ENCODE results near the gene HCFC1.

The HCFC1 gene

DNA sequence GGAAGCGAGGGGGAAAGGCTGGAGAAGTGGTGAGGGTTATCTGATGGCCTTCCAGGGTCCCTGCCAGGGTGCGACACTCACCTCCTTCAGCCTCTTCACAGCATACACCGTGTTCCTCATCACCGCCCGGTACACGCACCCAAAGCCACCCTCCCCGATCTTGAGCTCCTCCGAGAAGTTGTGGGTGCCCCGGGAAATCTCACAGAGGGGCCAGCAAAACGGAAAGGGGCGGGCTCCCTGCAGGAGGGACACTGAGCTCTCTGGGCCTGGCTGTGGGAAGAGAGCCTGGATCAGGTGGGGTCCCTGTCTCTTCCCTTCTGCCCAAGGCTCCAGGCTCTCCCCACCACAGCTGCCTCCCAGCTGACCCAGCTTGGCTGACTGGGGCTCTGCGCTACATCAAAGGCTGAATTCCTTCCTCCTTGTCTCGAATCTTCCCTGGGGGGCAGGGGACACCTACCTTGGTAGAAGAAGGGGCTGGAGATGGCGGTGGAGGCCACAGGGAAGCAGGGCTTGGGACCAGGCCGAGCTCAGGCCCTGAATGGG, 47.0 kb upstream of the HCFC1 start:
- in situ Hi-C loops (cut with HindIII; ENCODE audit: low pct_ligation_motif_present, low sequenced_read_pairs) = no loop called here
- Histone ChIP-seq H3K4me3 (ENCODE audit: low read depth, low read length) (peak overlapping the region; percentile 60), H3K27me3 (replicated peaks) (no peaks in the 10 kb centered on the region), H3K36me3 (replicated peaks) (peaks cover 5% of the 10 kb centered on the region), H3K27ac (peak overlapping the region; percentile 80)
- TF ChIP-seq, protein P1, sequence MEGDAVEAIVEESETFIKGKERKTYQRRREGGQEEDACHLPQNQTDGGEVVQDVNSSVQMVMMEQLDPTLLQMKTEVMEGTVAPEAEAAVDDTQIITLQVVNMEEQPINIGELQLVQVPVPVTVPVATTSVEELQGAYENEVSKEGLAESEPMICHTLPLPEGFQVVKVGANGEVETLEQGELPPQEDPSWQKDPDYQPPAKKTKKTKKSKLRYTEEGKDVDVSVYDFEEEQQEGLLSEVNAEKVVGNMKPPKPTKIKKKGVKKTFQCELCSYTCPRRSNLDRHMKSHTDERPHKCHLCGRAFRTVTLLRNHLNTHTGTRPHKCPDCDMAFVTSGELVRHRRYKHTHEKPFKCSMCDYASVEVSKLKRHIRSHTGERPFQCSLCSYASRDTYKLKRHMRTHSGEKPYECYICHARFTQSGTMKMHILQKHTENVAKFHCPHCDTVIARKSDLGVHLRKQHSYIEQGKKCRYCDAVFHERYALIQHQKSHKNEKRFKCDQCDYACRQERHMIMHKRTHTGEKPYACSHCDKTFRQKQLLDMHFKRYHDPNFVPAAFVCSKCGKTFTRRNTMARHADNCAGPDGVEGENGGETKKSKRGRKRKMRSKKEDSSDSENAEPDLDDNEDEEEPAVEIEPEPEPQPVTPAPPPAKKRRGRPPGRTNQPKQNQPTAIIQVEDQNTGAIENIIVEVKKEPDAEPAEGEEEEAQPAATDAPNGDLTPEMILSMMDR (IDR thresholded peaks at IDR 0.05; ENCODE audit: low read depth, low read length, missing control alignments) = no peak
- no peak for DNase-seq

DNA sequence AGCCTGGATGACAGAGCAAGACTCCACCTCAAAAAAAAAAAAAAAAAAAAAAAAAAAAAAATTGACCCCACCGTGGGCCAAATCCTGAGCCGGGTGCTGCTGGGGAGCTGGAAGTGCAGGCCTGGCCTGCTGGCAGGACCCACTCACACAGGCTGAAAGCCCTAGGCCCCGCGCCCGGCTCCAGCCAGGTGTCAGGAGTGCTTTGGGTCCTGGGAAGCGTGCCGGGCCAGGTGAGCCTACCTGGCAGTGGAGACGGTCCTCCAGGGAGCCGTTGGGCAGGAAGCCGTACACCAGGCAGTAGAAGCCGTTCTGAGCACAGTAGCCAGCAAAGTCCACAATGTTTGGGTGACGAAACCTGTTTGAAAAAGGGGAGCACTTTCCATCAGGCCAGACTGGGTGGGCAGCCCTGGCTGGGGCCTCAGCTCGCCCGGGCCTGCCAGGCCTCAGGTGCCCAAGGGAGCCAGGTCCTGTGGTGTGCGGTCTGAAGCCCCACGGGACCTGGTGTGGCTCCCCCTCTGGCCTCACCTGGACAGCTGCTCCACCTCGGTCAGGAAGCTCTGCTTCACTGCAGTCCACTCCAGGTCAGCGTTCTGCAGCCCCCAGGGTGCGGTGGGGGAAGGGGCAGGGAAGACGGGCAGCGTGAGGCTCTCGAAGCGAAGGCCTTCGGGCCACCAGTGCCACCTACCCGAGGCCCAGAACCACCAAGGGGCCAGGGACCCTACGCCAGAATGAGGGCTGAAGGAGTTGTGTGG, 46.3 kb upstream of the HCFC1 start:
- H3K4me3 ChIP-seq (ENCODE audit: low read depth, low read length) = peak overlapping the region; percentile 60
- H3K36me3 ChIP-seq (replicated peaks) = peaks cover 5% of the 10 kb centered on the region
- H3K27me3 ChIP-seq (replicated peaks) = no peaks in the 10 kb centered on the region
- in situ Hi-C loops (cut with HindIII; ENCODE audit: low pct_ligation_motif_present, low sequenced_read_pairs) = no loop called here
- no peak overlapping the region for H3K27ac ChIP-seq
- no peak for DNase-seq
- TF ChIP-seq, protein P1 (IDR thresholded peaks at IDR 0.05; ENCODE audit: low read depth, low read length, missing control alignments) = no peak

DNA sequence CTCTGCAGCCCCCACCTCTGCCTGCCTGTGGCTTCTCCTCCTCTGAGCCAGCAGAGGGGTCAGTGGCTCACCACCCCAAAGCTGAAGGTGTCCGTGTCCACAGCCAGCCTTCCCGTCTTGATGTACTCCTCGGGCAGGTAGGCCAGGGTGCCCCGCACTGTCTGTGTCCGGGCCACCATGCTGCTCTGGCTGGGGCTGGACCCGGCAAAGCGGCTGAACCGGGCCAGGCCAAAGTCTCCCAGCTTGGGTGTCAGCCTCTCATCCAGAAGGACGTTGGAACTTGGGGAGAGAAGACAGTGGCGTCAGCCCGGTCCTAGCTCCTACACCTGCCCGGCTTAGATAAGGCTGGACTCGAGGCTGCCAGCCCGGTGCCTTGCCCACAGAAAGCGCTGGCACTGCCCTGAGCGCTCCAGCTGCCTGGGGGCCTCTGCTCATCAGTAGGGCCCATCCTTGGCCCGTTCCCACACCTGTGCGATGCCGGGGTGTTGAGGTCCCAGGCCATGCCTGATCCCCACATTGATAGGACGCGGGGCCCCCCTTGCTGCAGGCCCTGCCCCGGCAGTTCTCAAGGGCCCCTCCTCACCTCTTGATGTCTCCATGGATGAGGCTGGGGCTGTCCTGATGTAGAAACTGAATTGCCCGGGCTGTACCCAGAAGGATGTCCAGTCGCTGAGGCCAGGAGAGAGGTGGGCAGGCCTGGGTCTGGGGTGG, 44.9 kb upstream of the HCFC1 start:
- in situ Hi-C loops (cut with HindIII; ENCODE audit: low pct_ligation_motif_present, low sequenced_read_pairs) = no loop called here
- TF ChIP-seq, protein P1 (IDR thresholded peaks at IDR 0.05; ENCODE audit: low read depth, low read length, missing control alignments) = no peak
- no peaks in the 10 kb centered on the region for H3K27me3 ChIP-seq (replicated peaks)
- no peak overlapping the region for H3K27ac ChIP-seq
- DNase-seq = no peak
- no peak overlapping the region for H3K4me3 ChIP-seq (ENCODE audit: low read depth, low read length)
- H3K36me3 ChIP-seq (replicated peaks) = peaks cover 5% of the 10 kb centered on the region

DNA sequence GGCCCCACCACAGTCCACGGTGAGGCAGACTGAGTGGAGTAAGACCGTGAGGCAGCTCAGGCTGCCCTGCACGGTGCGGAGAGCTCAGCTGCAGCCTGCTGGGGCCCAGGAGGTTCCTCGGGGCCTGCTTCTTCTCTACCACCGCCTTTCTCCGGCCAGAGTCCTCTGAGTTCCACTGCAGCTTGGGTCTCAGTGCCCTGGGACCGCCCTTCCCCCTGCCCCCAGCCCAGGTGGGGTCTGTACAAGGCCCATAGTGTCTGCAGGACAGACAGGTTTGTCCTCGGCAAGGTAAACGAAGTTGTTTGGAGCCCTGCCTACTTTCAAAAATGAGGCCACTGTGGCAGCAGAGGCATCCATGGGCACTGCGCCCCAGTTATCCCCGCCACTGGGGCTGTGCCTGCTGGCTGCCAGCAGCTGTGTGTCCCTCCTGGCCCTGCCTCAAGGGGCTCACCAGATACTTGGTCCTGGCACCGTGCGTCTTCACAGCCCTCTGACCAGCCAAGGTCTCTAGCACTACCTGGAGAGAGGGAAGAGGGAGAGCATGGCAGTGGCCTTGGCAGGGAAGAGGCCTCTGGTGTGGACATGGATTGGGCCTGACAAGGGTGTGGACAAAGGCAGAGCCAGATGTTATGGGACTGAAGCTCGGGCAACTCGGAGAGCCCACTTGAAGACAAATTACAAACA, 44.1 kb upstream of the HCFC1 start:
- in situ Hi-C loops (cut with HindIII; ENCODE audit: low pct_ligation_motif_present, low sequenced_read_pairs) = no loop called here
- H3K27ac ChIP-seq = no peak overlapping the region
- TF ChIP-seq, protein P1 (IDR thresholded peaks at IDR 0.05; ENCODE audit: low read depth, low read length, missing control alignments) = no peak
- peaks cover 7% of the 10 kb centered on the region for H3K36me3 ChIP-seq (replicated peaks)
- DNase-seq = no peak
- H3K27me3 ChIP-seq (replicated peaks) = no peaks in the 10 kb centered on the region
- H3K4me3 ChIP-seq (ENCODE audit: low read depth, low read length) = no peak overlapping the region

DNA sequence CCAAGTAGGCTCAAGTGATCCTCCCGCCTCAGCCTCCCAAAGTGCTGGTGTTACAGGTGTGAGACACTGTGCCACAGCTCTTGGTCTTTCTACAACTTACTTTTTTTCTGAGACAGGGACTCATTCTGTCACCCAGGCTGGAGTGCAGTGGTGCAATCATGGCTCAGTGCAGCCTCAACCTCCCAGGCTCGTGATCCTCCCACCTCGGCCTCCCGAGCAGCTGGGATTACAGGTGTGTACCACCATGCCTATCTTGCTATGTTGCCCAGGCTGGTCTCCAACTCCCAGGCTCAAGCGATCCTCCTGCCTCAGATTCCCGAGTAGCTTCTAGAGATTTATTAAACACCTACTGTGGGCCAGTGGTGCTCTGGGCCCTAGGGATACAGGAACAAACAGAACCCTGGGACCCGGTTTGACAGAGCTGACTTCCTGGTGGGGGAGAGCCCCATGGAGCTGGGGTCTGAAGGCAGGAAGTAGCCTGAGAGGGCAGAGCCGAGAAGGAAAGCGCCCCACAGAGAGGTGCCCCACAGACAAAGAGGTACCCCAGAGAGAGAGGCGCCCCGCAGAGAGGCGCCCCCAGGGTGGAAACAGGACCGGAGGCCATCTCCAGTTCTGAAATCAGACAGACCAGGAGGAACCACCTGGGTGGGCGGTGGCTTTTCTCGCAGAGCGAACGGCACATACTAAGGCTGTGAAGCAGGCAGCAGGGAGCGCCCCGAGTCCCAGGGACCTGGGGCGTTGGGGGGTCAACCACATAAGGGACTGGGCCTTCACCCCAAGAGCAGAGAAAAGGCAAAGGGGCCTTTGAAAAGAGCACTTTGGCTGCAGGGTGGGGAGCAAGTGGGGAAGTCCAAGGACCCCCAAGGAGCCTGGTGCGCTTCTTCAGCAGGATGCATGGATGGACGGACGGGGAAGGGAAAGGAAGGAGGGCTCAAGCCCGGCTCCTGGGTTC, 43.1 kb upstream of the HCFC1 start:
- in situ Hi-C loops (cut with HindIII; ENCODE audit: low pct_ligation_motif_present, low sequenced_read_pairs) = no loop called here

More for the DNA sequence above, 43.1 kb upstream of the HCFC1 start:
- no peak for DNase-seq
- TF ChIP-seq, protein P1 (IDR thresholded peaks at IDR 0.05; ENCODE audit: low read depth, low read length, missing control alignments) = no peak
- Histone ChIP-seq H3K27ac (no peak overlapping the region), H3K36me3 (replicated peaks) (peaks cover 8% of the 10 kb centered on the region), H3K27me3 (replicated peaks) (no peaks in the 10 kb centered on the region), H3K4me3 (ENCODE audit: low read depth, low read length) (no peak overlapping the region)
